Keratinocyte (primary cell): ENCODE results near the gene UGT2B7. TPM values are rescaled to one million over a fixed set of nuclear protein-coding genes. Genes with fewer than 3 reads are reported as not detected.

Experiments
- DNase-seq: peaks from one replicate; pipeline ENCODE4 v3.0.0-alpha.2; 2011; ENCODE audit warnings: low read depth, missing footprints, low spot score
- FAIRE-seq: peaks from 2 replicates; lab custom pipeline; 2011; peaks lifted over from hg19 to GRCh38; lab: Jason Lieb, UNC
- H2AFZ ChIP-seq: 2 replicates; pipeline ENCODE4 v1.6.0; 2012; ENCODE audit warnings: low read length, control low read depth, inconsistent platforms; ENCODE audit not compliant: control insufficient read depth
- H3K27ac ChIP-seq: 2 replicates; pipeline ENCODE4 v1.5.1; 2011; ENCODE audit warnings: low read length; ENCODE audit not compliant: control insufficient read depth, insufficient read depth
- H3K27me3 ChIP-seq: 3 replicates; pipeline ENCODE4 v1.6.0; 2011; ENCODE audit warnings: low read length; ENCODE audit not compliant: control insufficient read depth, insufficient read depth; ENCODE audit errors: extremely low read depth
- H3K36me3 ChIP-seq, 2 experiments: 2 replicates in 1 of 2; 3 replicates in 1 of 2; pipeline ENCODE4 v1.5.1; 2011; ENCODE audit warnings: low read length in 2 of 2, mild to moderate bottlenecking in 1 of 2; ENCODE audit not compliant: control insufficient read depth in 2 of 2, insufficient read depth in 2 of 2; ENCODE audit errors: extremely low read depth in 1 of 2
- H3K4me1 ChIP-seq: 3 replicates; pipeline ENCODE4 v1.5.1; 2011; ENCODE audit warnings: low read length; ENCODE audit not compliant: control insufficient read depth, insufficient read depth; ENCODE audit errors: extremely low read depth
- H3K4me2 ChIP-seq: 3 replicates; pipeline ENCODE4 v1.6.0; 2011; ENCODE audit warnings: low read depth, low read length; ENCODE audit not compliant: control insufficient read depth, insufficient read depth; ENCODE audit errors: extremely low read depth
- H3K4me3 ChIP-seq, 3 experiments: fragments of 200-600 bp in 1 of 3; sonication (generic) in 1 of 3; 2 replicates in 2 of 3; 3 replicates in 1 of 3; pipeline ENCODE4 v1.5.1; 2011 to 2016; ENCODE audit warnings: low read length in 3 of 3, mild to moderate bottlenecking in 3 of 3, control low read depth in 2 of 3, inconsistent platforms in 1 of 3, low read depth in 1 of 3, mixed read lengths in 1 of 3, mixed run types in 1 of 3, moderate library complexity in 1 of 3; ENCODE audit not compliant: control insufficient read depth in 2 of 3, insufficient read depth in 2 of 3; ENCODE audit errors: extremely low read depth in 1 of 3
- H3K79me2 ChIP-seq: 2 replicates; pipeline ENCODE4 v1.6.0; 2012; ENCODE audit warnings: low read length; ENCODE audit not compliant: control insufficient read depth, insufficient read depth
- H3K9ac ChIP-seq: 3 replicates; pipeline ENCODE4 v1.6.0; 2011; ENCODE audit warnings: low read length; ENCODE audit not compliant: control insufficient read depth, insufficient read depth; ENCODE audit errors: extremely low read depth
- H3K9me1 ChIP-seq: 3 replicates; pipeline ENCODE4 v1.6.0; 2011; ENCODE audit warnings: low read length; ENCODE audit not compliant: control insufficient read depth, insufficient read depth; ENCODE audit errors: extremely low read depth
- H3K9me3 ChIP-seq: 2 replicates; pipeline ENCODE4 v1.5.1; 2012; ENCODE audit warnings: low read depth, low read length; ENCODE audit not compliant: control insufficient read depth
- H4K20me1 ChIP-seq: 3 replicates; pipeline ENCODE4 v1.6.0; 2011; ENCODE audit warnings: low read length; ENCODE audit not compliant: control insufficient read depth, insufficient read depth; ENCODE audit errors: extremely low read depth
- EZH2 ChIP-seq: IDR thresholded peaks from one replicate; pipeline ENCODE4 v1.6.1; 2012; ENCODE audit warnings: inconsistent platforms, mild to moderate bottlenecking, low read length, moderate library complexity
- dilution Hi-C: fragments of 300-500 bp; cut with MboI; formaldehyde crosslinking; loops from one replicate; pipeline ENCODE4 v1.7.0; 2020; ENCODE audit warnings: low sequenced_read_pairs; ENCODE audit not compliant: extremely low pct_ligation_motif_present
- polyA plus RNA-seq, 5 experiments: library from polyadenylated mRNA; depleted of rRNA in 3 of 5; stranded (reverse) in 3 of 5; stranded (forward) in 1 of 5; unstranded in 1 of 5; fragments of >200 nt; gene quantifications; 1 replicate in 1 of 5; 2 replicates in 3 of 5; 3 replicates in 1 of 5; pipeline versions ENCODE4 v1.2.1 to v1.2.3, GENCODE V29; 2011 to 2012; ENCODE audit warnings: missing spikeins in 2 of 5, low read depth in 1 of 5, low replicate concordance in 1 of 5
- TF ChIP-seq, protein P1 (sequence below), 3 experiments: IDR thresholded peaks in 1 of 3; conservative IDR thresholded peaks in 1 of 3; optimal IDR thresholded peaks in 1 of 3; 2 replicates in 2 of 3; 3 replicates in 1 of 3; pipeline versions ENCODE3 to v1.5.1; 2011; ENCODE audit warnings: low read length in 3 of 3, mild to moderate bottlenecking in 3 of 3, moderate library complexity in 2 of 3, control low read depth in 1 of 3, inconsistent platforms in 1 of 3; ENCODE audit not compliant: insufficient read depth in 2 of 3; ENCODE audit errors: extremely low read depth in 1 of 3

The UGT2B7 gene
- polyA plus RNA-seq, 1 donor (not counting 4 experiments of a cell fraction or from before 2014, with no cell fraction given), result 0.05 TPM

DNA sequence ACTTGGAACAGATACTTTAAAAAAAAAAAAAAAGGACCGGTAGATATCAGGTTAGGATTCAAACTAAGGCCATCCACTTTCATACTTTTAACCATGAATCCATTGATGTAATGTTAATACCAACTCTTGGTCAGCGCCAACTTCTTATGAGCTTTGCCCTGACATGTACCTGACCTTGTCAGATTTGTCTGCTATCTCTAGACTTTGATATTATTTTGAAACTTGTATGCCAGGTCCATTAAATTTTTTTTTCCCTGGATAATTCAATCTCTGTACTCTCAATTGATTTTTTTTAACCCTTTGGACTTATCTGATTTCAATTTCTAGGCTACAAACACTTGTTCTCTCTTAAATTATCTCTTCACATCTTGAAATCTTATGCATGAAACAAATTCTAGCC is 27.2 kb upstream of the UGT2B7 start:
- Histone ChIP-seq H2AFZ (no peak overlapping the region), H4K20me1 (no peaks in the 10 kb centered on the region), H3K4me3 (no peak overlapping the region), H3K9me3 (no peaks in the 10 kb centered on the region), H3K79me2 (no peaks in the 10 kb centered on the region), H3K9ac (no peak overlapping the region), H3K36me3 (no peaks in the 10 kb centered on the region), H3K4me2 (no peak overlapping the region), H3K9me1 (no peaks in the 10 kb centered on the region), H3K27ac (no peak overlapping the region), H3K4me1 (peaks cover 4% of the 10 kb centered on the region), H3K27me3 (no peaks in the 10 kb centered on the region)
- TF ChIP-seq, protein P1, sequence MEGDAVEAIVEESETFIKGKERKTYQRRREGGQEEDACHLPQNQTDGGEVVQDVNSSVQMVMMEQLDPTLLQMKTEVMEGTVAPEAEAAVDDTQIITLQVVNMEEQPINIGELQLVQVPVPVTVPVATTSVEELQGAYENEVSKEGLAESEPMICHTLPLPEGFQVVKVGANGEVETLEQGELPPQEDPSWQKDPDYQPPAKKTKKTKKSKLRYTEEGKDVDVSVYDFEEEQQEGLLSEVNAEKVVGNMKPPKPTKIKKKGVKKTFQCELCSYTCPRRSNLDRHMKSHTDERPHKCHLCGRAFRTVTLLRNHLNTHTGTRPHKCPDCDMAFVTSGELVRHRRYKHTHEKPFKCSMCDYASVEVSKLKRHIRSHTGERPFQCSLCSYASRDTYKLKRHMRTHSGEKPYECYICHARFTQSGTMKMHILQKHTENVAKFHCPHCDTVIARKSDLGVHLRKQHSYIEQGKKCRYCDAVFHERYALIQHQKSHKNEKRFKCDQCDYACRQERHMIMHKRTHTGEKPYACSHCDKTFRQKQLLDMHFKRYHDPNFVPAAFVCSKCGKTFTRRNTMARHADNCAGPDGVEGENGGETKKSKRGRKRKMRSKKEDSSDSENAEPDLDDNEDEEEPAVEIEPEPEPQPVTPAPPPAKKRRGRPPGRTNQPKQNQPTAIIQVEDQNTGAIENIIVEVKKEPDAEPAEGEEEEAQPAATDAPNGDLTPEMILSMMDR (optimal IDR thresholded peaks at IDR 0.05 in 1 of 3, IDR thresholded peaks at IDR 0.05 in 1 of 3, conservative IDR thresholded peaks at IDR 0.05 in 1 of 3; ENCODE audit: extremely low read depth in 1 of 3, insufficient read depth in 2 of 3, low read length in 3 of 3), result no peak
- TF ChIP-seq EZH2, result no peak
- DNase-seq, result no peak
- dilution Hi-C loops, result no loop called here
- no peak for FAIRE-seq

DNA sequence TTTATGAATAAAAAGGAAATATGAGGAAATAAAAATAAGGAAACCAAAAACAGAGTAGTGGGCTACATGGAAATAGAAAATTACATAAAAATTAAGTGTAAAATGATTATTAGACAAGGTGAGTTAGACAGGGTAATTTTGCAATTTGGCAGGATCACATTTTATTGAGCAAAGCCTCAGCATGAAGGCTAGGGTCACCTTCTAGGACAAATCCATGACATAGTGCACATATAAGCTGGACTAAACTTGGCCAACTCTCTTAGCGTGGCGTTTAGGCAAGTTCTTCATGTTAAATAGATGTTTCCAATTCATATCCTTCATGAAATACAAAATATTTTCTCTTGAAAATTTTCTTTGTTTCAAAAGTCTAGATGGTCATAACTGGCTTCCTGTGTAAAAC is 25.7 kb upstream of the UGT2B7 start:
- dilution Hi-C loops, result no loop called here
- H3K27me3 ChIP-seq, result no peaks in the 10 kb centered on the region
- H3K4me1 ChIP-seq, result peaks cover 4% of the 10 kb centered on the region
- no peak overlapping the region for H3K9ac ChIP-seq
- H2AFZ ChIP-seq, result no peak overlapping the region
- no peak for DNase-seq
- no peak overlapping the region for H3K27ac ChIP-seq
- H3K9me3 ChIP-seq, result no peaks in the 10 kb centered on the region
- no peaks in the 10 kb centered on the region for H3K36me3 ChIP-seq
- no peak overlapping the region for H3K4me3 ChIP-seq
- H3K79me2 ChIP-seq, result no peaks in the 10 kb centered on the region
- no peaks in the 10 kb centered on the region for H4K20me1 ChIP-seq
- FAIRE-seq, result no peak
- H3K9me1 ChIP-seq, result no peaks in the 10 kb centered on the region
- H3K4me2 ChIP-seq, result no peak overlapping the region
- no peak for TF ChIP-seq EZH2
- TF ChIP-seq, protein P1 (optimal IDR thresholded peaks at IDR 0.05 in 1 of 3, IDR thresholded peaks at IDR 0.05 in 1 of 3, conservative IDR thresholded peaks at IDR 0.05 in 1 of 3; ENCODE audit: extremely low read depth in 1 of 3, insufficient read depth in 2 of 3, low read length in 3 of 3), result no peak
